Parathyroid adenoma (tissue), 2 donors: ENCODE data around the gene IDS.
"Not testable (repeated sequence)": the region's sequence is repeated elsewhere in the genome, so short reads cannot be mapped to it uniquely, and the experiment has no call there.

Source experiments
- H2AFZ ChIP-seq: fragments of 300-600 bp; sonication (generic); one replicate; pipeline ENCODE4 v1.7.0; 2017; ENCODE audit warnings: antibody characterized with exemption, mild to moderate bottlenecking
- H3K27ac ChIP-seq: fragments of 300-600 bp; sonication (generic); one replicate; pipeline ENCODE4 v1.7.0; 2017
- H3K27me3 ChIP-seq: fragments of 300-600 bp; sonication (generic); one replicate; pipeline ENCODE4 v1.7.0; 2017; ENCODE audit warnings: low read length; ENCODE audit not compliant: control insufficient read depth, insufficient read depth
- H3K36me3 ChIP-seq: fragments of 300-600 bp; sonication (generic); one replicate; pipeline ENCODE4 v1.7.0; 2017; ENCODE audit warnings: low read length; ENCODE audit not compliant: control insufficient read depth, insufficient read depth
- H3K4me1 ChIP-seq: fragments of 300-600 bp; sonication (generic); one replicate; pipeline ENCODE4 v1.7.0; 2017; ENCODE audit warnings: control low read depth
- H3K4me2 ChIP-seq: fragments of 300-600 bp; sonication (generic); one replicate; pipeline ENCODE4 v1.7.0; 2017; ENCODE audit warnings: low read length
- H3K4me3 ChIP-seq: fragments of 300-600 bp; sonication (generic); one replicate; pipeline ENCODE4 v1.7.0; 2017; ENCODE audit warnings: low read depth, low read length
- H3K79me2 ChIP-seq: fragments of 300-600 bp; sonication (generic); one replicate; pipeline ENCODE4 v1.7.0; 2017; ENCODE audit warnings: control low read depth
- H3K9ac ChIP-seq: fragments of 300-600 bp; sonication (generic); one replicate; pipeline ENCODE4 v1.7.0; 2017; ENCODE audit warnings: mild to moderate bottlenecking
- H3K9me3 ChIP-seq: fragments of 300-600 bp; sonication (generic); one replicate; pipeline ENCODE4 v1.7.0; 2017; ENCODE audit warnings: low read length; ENCODE audit not compliant: control insufficient read depth
- CTCF ChIP-seq: fragments of 300-600 bp; sonication (generic); IDR thresholded peaks from one replicate; pipeline ENCODE4 v1.7.0; 2017; ENCODE audit warnings: antibody characterized with exemption, mild to moderate bottlenecking
- donor health status: primary hyperparathyroidism.

Gene IDS

GRCh38 chrX:149491812-149492211 is 13.3 kb downstream of the IDS start:
- H2AFZ ChIP-seq, result no peak overlapping the region
- H3K27me3 ChIP-seq, result no peaks in the 10 kb centered on the region
- no peak overlapping the region for H3K4me2 ChIP-seq
- no peak for TF ChIP-seq CTCF
- no peaks in the 10 kb centered on the region for H3K4me1 ChIP-seq
- H3K79me2 ChIP-seq, result peaks cover 6% of the 10 kb centered on the region
- no peak overlapping the region for H3K9ac ChIP-seq
- no peaks in the 10 kb centered on the region for H3K9me3 ChIP-seq
- no peak overlapping the region for H3K27ac ChIP-seq
- H3K36me3 ChIP-seq, result no peaks in the 10 kb centered on the region
- no peak overlapping the region for H3K4me3 ChIP-seq

- H3K27ac ChIP-seq, result no peak overlapping the region
- H3K79me2 ChIP-seq, result no peaks in the 10 kb centered on the region
- H2AFZ ChIP-seq, result no peak overlapping the region
- H3K4me2 ChIP-seq, result no peak overlapping the region
- H3K4me1 ChIP-seq, result no peaks in the 10 kb centered on the region
- no peak overlapping the region for H3K4me3 ChIP-seq
- H3K36me3 ChIP-seq, result no peaks in the 10 kb centered on the region
- H3K27me3 ChIP-seq, result no peaks in the 10 kb centered on the region
- TF ChIP-seq CTCF, result no peak
- no peak overlapping the region for H3K9ac ChIP-seq
- no peaks in the 10 kb centered on the region for H3K9me3 ChIP-seq
Measured at GRCh38 chrX:149490100-149490499, 15.0 kb downstream of the IDS start.

- H2AFZ ChIP-seq, H3K27ac ChIP-seq, H3K4me3 ChIP-seq, H3K79me2 ChIP-seq, H3K9me3 ChIP-seq, H3K27me3 ChIP-seq, H3K4me1 ChIP-seq, H3K9ac ChIP-seq, H3K4me2 ChIP-seq, H3K36me3 ChIP-seq: not testable (repeated sequence)
Measured at GRCh38 chrX:149488411-149489052, 16.6 kb downstream of the IDS start.

- H3K9ac ChIP-seq, H3K27me3 ChIP-seq, H3K27ac ChIP-seq, H3K36me3 ChIP-seq, H3K4me3 ChIP-seq, H2AFZ ChIP-seq, H3K4me1 ChIP-seq, H3K79me2 ChIP-seq, H3K4me2 ChIP-seq, H3K9me3 ChIP-seq: not testable (repeated sequence)
Measured at GRCh38 chrX:149488008-149488407, 17.1 kb downstream of the IDS start.

GRCh38 chrX:149487292-149487691 is 17.8 kb downstream of the IDS start:
- TF ChIP-seq CTCF, result no peak
- Histone ChIP-seq H3K4me2 (no peak overlapping the region), H3K9ac (no peak overlapping the region), H3K27me3 (no peaks in the 10 kb centered on the region), H3K36me3 (no peaks in the 10 kb centered on the region), H2AFZ (no peak overlapping the region), H3K4me3 (no peak overlapping the region), H3K9me3 (no peaks in the 10 kb centered on the region), H3K4me1 (no peaks in the 10 kb centered on the region), H3K79me2 (no peaks in the 10 kb centered on the region), H3K27ac (no peak overlapping the region)

- Histone ChIP-seq H3K27ac (no peak overlapping the region), H3K79me2 (no peaks in the 10 kb centered on the region), H3K9ac (no peak overlapping the region), H3K4me3 (no peak overlapping the region), H3K9me3 (no peaks in the 10 kb centered on the region), H2AFZ (no peak overlapping the region), H3K36me3 (no peaks in the 10 kb centered on the region), H3K4me1 (no peaks in the 10 kb centered on the region), H3K4me2 (no peak overlapping the region), H3K27me3 (no peaks in the 10 kb centered on the region)
- no peak for TF ChIP-seq CTCF
Measured at GRCh38 chrX:149476513-149476912, 28.6 kb downstream of the IDS start.
